IPS DF 6.9 (cell line): ENCODE measurements around the gene ADGRE2.

Source experiments
- DNase-seq: peaks from one replicate; pipeline ENCODE4 v3.0.0-alpha.2; 2013; ENCODE audit warnings: low read depth, low spot score
- H3K27ac ChIP-seq: one replicate; pipeline ENCODE4 v1.5.1; 2013; ENCODE audit warnings: low read length, control low read depth
- H3K27me3 ChIP-seq: 2 replicates; pipeline ENCODE4 v1.6.1; 2013; ENCODE audit warnings: mild to moderate bottlenecking, low read length; ENCODE audit not compliant: control insufficient read depth, insufficient read depth
- H3K36me3 ChIP-seq: 2 replicates; pipeline ENCODE4 v1.6.1; 2013; ENCODE audit warnings: low read length; ENCODE audit not compliant: control insufficient read depth, insufficient read depth
- H3K4me1 ChIP-seq: 2 replicates; pipeline ENCODE4 v1.6.1; 2013; ENCODE audit warnings: low read length; ENCODE audit not compliant: control insufficient read depth, insufficient read depth
- H3K4me3 ChIP-seq: 2 replicates; pipeline ENCODE4 v1.5.1; 2013; ENCODE audit warnings: mild to moderate bottlenecking, low read length
- H3K9me3 ChIP-seq: 2 replicates; pipeline ENCODE4 v1.6.1; 2013; ENCODE audit warnings: low read length, inconsistent platforms; ENCODE audit not compliant: control insufficient read depth, insufficient read depth
- WGBS: extraction: QIAGEN DNeasy Blood & Tissue Kit; methylation state at CpG from one replicate; pipeline ENCODE4 v1.1.7; 2013; ENCODE audit warnings: mixed read lengths, missing lambda C conversion rate; ENCODE audit not compliant: insufficient read length, insufficient coverage; 5-methylcytosine and 5-hydroxymethylcytosine counted together

The ADGRE2 gene

GRCh38 chr19:14703833-14704232 is 74.5 kb downstream of the ADGRE2 start:
- Histone ChIP-seq H3K9me3 (no peaks in the 10 kb centered on the region), H3K27ac (no peak overlapping the region), H3K36me3 (peaks cover 9% of the 10 kb centered on the region), H3K4me1 (no peaks in the 10 kb centered on the region), H3K27me3 (no peaks in the 10 kb centered on the region), H3K4me3 (no peak overlapping the region)
- no peak for DNase-seq
- WGBS = no CpG with 5 or more reads among the region's 6 CpGs

- Histone ChIP-seq H3K27me3 (no peaks in the 10 kb centered on the region), H3K4me1 (no peaks in the 10 kb centered on the region), H3K9me3 (no peaks in the 10 kb centered on the region), H3K27ac (no peak overlapping the region), H3K36me3 (peaks cover 11% of the 10 kb centered on the region), H3K4me3 (no peak overlapping the region)
- WGBS = no CpG with 5 or more reads among the region's 9 CpGs
- DNase-seq = no peak
Observed at GRCh38 chr19:14700711-14701375, 77.5 kb downstream of the ADGRE2 start.

- no CpG with 5 or more reads among the region's 8 CpGs for WGBS
Observed at GRCh38 chr19:14699641-14700040, 78.7 kb downstream of the ADGRE2 start.

GRCh38 chr19:14695471-14695870 is 82.9 kb downstream of the ADGRE2 start:
- H3K4me1 ChIP-seq = no peaks in the 10 kb centered on the region
- no CpG with 5 or more reads among the region's 5 CpGs for WGBS

More at GRCh38 chr19:14699641-14700040, 78.7 kb downstream of the ADGRE2 start:
- Histone ChIP-seq H3K36me3 (peaks cover 16% of the 10 kb centered on the region), H3K27ac (no peak overlapping the region), H3K9me3 (no peaks in the 10 kb centered on the region), H3K4me3 (no peak overlapping the region), H3K27me3 (no peaks in the 10 kb centered on the region), H3K4me1 (no peaks in the 10 kb centered on the region)
- no peak for DNase-seq

GRCh38 chr19:14694641-14695266 is 83.6 kb downstream of the ADGRE2 start:
- no peak for DNase-seq
- H3K4me1 ChIP-seq = no peaks in the 10 kb centered on the region
- no peaks in the 10 kb centered on the region for H3K9me3 ChIP-seq
- WGBS = no CpG with 5 or more reads among the region's 13 CpGs
- no peak overlapping the region for H3K4me3 ChIP-seq
- H3K36me3 ChIP-seq = peaks cover 7% of the 10 kb centered on the region; the same call in 1 of the 2 replicates
- no peak overlapping the region for H3K27ac ChIP-seq
- H3K27me3 ChIP-seq = no peaks in the 10 kb centered on the region

More at GRCh38 chr19:14695471-14695870, 82.9 kb downstream of the ADGRE2 start:
- DNase-seq = no peak
- H3K27ac ChIP-seq = no peak overlapping the region
- no peaks in the 10 kb centered on the region for H3K27me3 ChIP-seq
- no peaks in the 10 kb centered on the region for H3K9me3 ChIP-seq
- H3K36me3 ChIP-seq = peaks cover 7% of the 10 kb centered on the region; the same call in 1 of the 2 replicates
- H3K4me3 ChIP-seq = no peak overlapping the region

GRCh38 chr19:14689598-14690503 is 88.5 kb downstream of the ADGRE2 start, which contains the start of gene ZNF333:
ZNF333 (plus strand) TSS chr19:14690048; CDS start chr19:14693492, 3,444 bp downstream.
- H3K27me3 ChIP-seq = no peaks in the 10 kb centered on the region
- no peaks in the 10 kb centered on the region for H3K4me1 ChIP-seq
- peak within 1 kb of the TSS; percentile 77 for H3K4me3 ChIP-seq
- peaks cover 1% of the 10 kb centered on the region; the same call in 1 of the 2 replicates for H3K36me3 ChIP-seq
- H3K9me3 ChIP-seq = no peaks in the 10 kb centered on the region
- H3K27ac ChIP-seq = no peak within 1 kb of the TSS
- DNase-seq = peak; percentile 70
- no CpG with 5 or more reads among the region's 66 CpGs for WGBS

- H3K9me3 ChIP-seq = no peaks in the 10 kb centered on the region
- whole genome bisulfite sequencing = no CpG with 5 or more reads among the region's 3 CpGs
- no peaks in the 10 kb centered on the region for H3K4me1 ChIP-seq
- no peak overlapping the region for H3K27ac ChIP-seq
- no peak for DNase-seq
- H3K27me3 ChIP-seq = no peaks in the 10 kb centered on the region
- H3K36me3 ChIP-seq = no peaks in the 10 kb centered on the region
- no peak overlapping the region for H3K4me3 ChIP-seq
Observed at GRCh38 chr19:14686411-14686810, 91.9 kb downstream of the ADGRE2 start.

- H3K4me1 ChIP-seq = no peaks in the 10 kb centered on the region
- H3K36me3 ChIP-seq = no peaks in the 10 kb centered on the region
- no peak overlapping the region for H3K4me3 ChIP-seq
- H3K27ac ChIP-seq = no peak overlapping the region
- DNase-seq = no peak
- no peaks in the 10 kb centered on the region for H3K27me3 ChIP-seq
- H3K9me3 ChIP-seq = no peaks in the 10 kb centered on the region
- no CpG with 5 or more reads among the region's 3 CpGs for WGBS
Observed at GRCh38 chr19:14683439-14683838, 94.9 kb downstream of the ADGRE2 start.
